MM.1S (cell line): ENCODE results near the gene STK32A.

Source experiments
- DNase-seq: peaks from one replicate; pipeline ENCODE4 v3.0.0-alpha.2; 2015
- H2AFZ ChIP-seq: fragments of 300-600 bp; sonication (generic); 2 replicates; pipeline ENCODE4 v1.6.0; 2016; ENCODE audit warnings: antibody characterized with exemption, low read length
- H3F3A ChIP-seq: fragments of 300-600 bp; sonication (generic); 2 replicates; pipeline ENCODE4 v1.6.1; 2016; ENCODE audit warnings: mild to moderate bottlenecking, antibody characterized with exemption, low read length, moderate library complexity, mixed read lengths; ENCODE audit not compliant: insufficient read depth
- H3K27ac ChIP-seq: fragments of 300-600 bp; sonication (generic); 2 replicates; pipeline ENCODE4 v1.5.1; 2016; ENCODE audit warnings: mild to moderate bottlenecking, low read length
- H3K27me3 ChIP-seq: fragments of 300-600 bp; sonication (generic); replicated peaks from 2 replicates; pipeline ENCODE4 v1.6.0; 2016; ENCODE audit warnings: low read length; ENCODE audit not compliant: insufficient read depth
- H3K36me3 ChIP-seq: fragments of 300-600 bp; sonication (generic); replicated peaks from 2 replicates; pipeline ENCODE4 v1.6.1; 2016; ENCODE audit warnings: mild to moderate bottlenecking, low read length, mixed read lengths; ENCODE audit not compliant: insufficient read depth
- H3K4me1 ChIP-seq: fragments of 300-600 bp; sonication (generic); 2 replicates; pipeline ENCODE4 v1.6.1; 2016; ENCODE audit warnings: low read length, mixed read lengths
- H3K4me2 ChIP-seq: fragments of 300-600 bp; sonication (generic); 2 replicates; pipeline ENCODE4 v1.6.0; 2016; ENCODE audit warnings: low read depth, low read length
- H3K4me3 ChIP-seq: fragments of 300-600 bp; sonication (generic); 2 replicates; pipeline ENCODE4 v1.5.1; 2016; ENCODE audit warnings: low read length, mixed read lengths
- H3K79me2 ChIP-seq: fragments of 300-600 bp; sonication (generic); 2 replicates; pipeline ENCODE4 v1.6.1; 2016; ENCODE audit warnings: mixed run types, low read length, mixed read lengths
- H3K9ac ChIP-seq: fragments of 300-600 bp; sonication (generic); 2 replicates; pipeline ENCODE4 v1.6.1; 2016; ENCODE audit warnings: low read length, mixed read lengths
- H3K9me2 ChIP-seq: fragments of 300-600 bp; sonication (generic); replicated peaks from 2 replicates; pipeline ENCODE4 v1.6.1; 2016; ENCODE audit warnings: mild to moderate bottlenecking, low read length, mixed read lengths; ENCODE audit not compliant: insufficient read depth
- H3K9me3 ChIP-seq: fragments of 300-600 bp; sonication (generic); replicated peaks from 2 replicates; pipeline ENCODE4 v1.6.1; 2016; ENCODE audit warnings: mild to moderate bottlenecking, low read length, mixed read lengths; ENCODE audit not compliant: insufficient read depth
- H4K20me1 ChIP-seq: fragments of 300-600 bp; sonication (generic); 2 replicates; pipeline ENCODE4 v1.6.1; 2016; ENCODE audit warnings: mild to moderate bottlenecking, low read length, moderate library complexity, mixed read lengths; ENCODE audit not compliant: insufficient read depth
- CTCF ChIP-seq: fragments of 300-600 bp; sonication (generic); IDR thresholded peaks from 2 replicates; pipeline ENCODE4 v1.5.1; 2016; ENCODE audit warnings: antibody characterized with exemption, low read length, mixed read lengths
- EZH2 ChIP-seq: fragments of 300-600 bp; sonication (generic); optimal IDR thresholded peaks from 2 replicates; pipeline ENCODE3; 2017; ENCODE audit warnings: low read depth, mild to moderate bottlenecking, antibody characterized with exemption, low read length, mixed read lengths
- EZH2phosphoT487 ChIP-seq: fragments of 300-600 bp; sonication (generic); IDR thresholded peaks from 2 replicates; pipeline ENCODE4 v1.6.1; 2018; ENCODE audit warnings: antibody characterized with exemption, low read length

The STK32A gene

GRCh38 chr5:147234825-147235635, at the start of gene STK32A:
Gene STK32A, plus strand, starts transcription at chr5:147235026. Its CDS starts 4,609 bp downstream, at chr5:147239635.
- Histone ChIP-seq H2AFZ (0 out of 2 replicates have a peak within 1 kb of the TSS, but pooled peaks have one; percentile 15), H3K9me3 (no peaks in the 10 kb centered on the region), H3K36me3 (no peaks in the 10 kb centered on the region), H3K9me2 (no peaks in the 10 kb centered on the region), H3F3A (no peaks in the 10 kb centered on the region), H3K4me3 (peak within 1 kb of the TSS; percentile 19; the same call in 1 of the 2 replicates), H4K20me1 (no peaks in the 10 kb centered on the region), H3K9ac (no peak within 1 kb of the TSS), H3K79me2 (no peaks in the 10 kb centered on the region), H3K27ac (no peak within 1 kb of the TSS), H3K4me1 (no peaks in the 10 kb centered on the region), H3K4me2 (no peak within 1 kb of the TSS), H3K27me3 (no peaks in the 10 kb centered on the region)
- no peak for TF ChIP-seq EZH2
- no peak for TF ChIP-seq EZH2phosphoT487
- no peak for TF ChIP-seq CTCF
- peak; percentile 32 for DNase-seq

- H4K20me1 ChIP-seq, result no peaks in the 10 kb centered on the region
- H3K4me2 ChIP-seq, result no peak overlapping the region
- H3K79me2 ChIP-seq, result no peaks in the 10 kb centered on the region
- no peak overlapping the region for H2AFZ ChIP-seq
- no peak for DNase-seq
- TF ChIP-seq CTCF, result no peak
- H3K4me1 ChIP-seq, result no peaks in the 10 kb centered on the region
- no peak overlapping the region for H3K9ac ChIP-seq
- H3K27me3 ChIP-seq, result no peaks in the 10 kb centered on the region
- no peaks in the 10 kb centered on the region for H3K9me2 ChIP-seq
- no peaks in the 10 kb centered on the region for H3K36me3 ChIP-seq
- no peak overlapping the region for H3K27ac ChIP-seq
- no peaks in the 10 kb centered on the region for H3K9me3 ChIP-seq
- H3F3A ChIP-seq, result no peaks in the 10 kb centered on the region
- no peak overlapping the region for H3K4me3 ChIP-seq
Measured at GRCh38 chr5:147187099-147187540, 47.7 kb upstream of the STK32A start.

- H3K27me3 ChIP-seq, result no peaks in the 10 kb centered on the region
- no peak for TF ChIP-seq EZH2
- TF ChIP-seq CTCF, result peak; percentile 83
- no peak for TF ChIP-seq EZH2phosphoT487
- H3K9ac ChIP-seq, result no peak overlapping the region
- H4K20me1 ChIP-seq, result no peaks in the 10 kb centered on the region
- no peaks in the 10 kb centered on the region for H3K4me1 ChIP-seq
- H3K4me2 ChIP-seq, result peak overlapping the region; percentile 61
- H3K4me3 ChIP-seq, result peak overlapping the region; percentile 12; the same call in 1 of the 2 replicates
- no peaks in the 10 kb centered on the region for H3K79me2 ChIP-seq
- peak overlapping the region; percentile 77 for H2AFZ ChIP-seq
- H3K9me3 ChIP-seq, result no peaks in the 10 kb centered on the region
- peak; percentile 83 for DNase-seq
- H3K9me2 ChIP-seq, result no peaks in the 10 kb centered on the region
- H3K36me3 ChIP-seq, result no peaks in the 10 kb centered on the region
- H3F3A ChIP-seq, result no peaks in the 10 kb centered on the region
- no peak overlapping the region for H3K27ac ChIP-seq
Measured at GRCh38 chr5:147188200-147189108, 46.4 kb upstream of the STK32A start.
